Hepatocyte (in vitro differentiated cells): ENCODE measurements around the gene TPRA1. TPM values are rescaled to one million over a fixed set of nuclear protein-coding genes. Genes with fewer than 3 reads are reported as not detected.

Experiments
- DNase-seq: peaks from one replicate; pipeline ENCODE4 v3.0.0-alpha.2; 2016; ENCODE audit warnings: low spot score
- H2AFZ ChIP-seq: fragments of 200-600 bp; sonication (generic); 2 replicates; pipeline ENCODE4 v1.6.0; 2016; ENCODE audit warnings: antibody characterized with exemption, mild to moderate bottlenecking
- H3K27ac ChIP-seq: fragments of 200-600 bp; sonication (generic); 2 replicates; pipeline ENCODE4 v1.5.1; 2016; ENCODE audit warnings: mild to moderate bottlenecking
- H3K27me3 ChIP-seq: fragments of 200-600 bp; sonication (generic); 2 replicates; pipeline ENCODE4 v1.6.1; 2016
- H3K36me3 ChIP-seq: fragments of 200-600 bp; sonication (generic); replicated peaks from 2 replicates; pipeline ENCODE4 v1.5.1; 2016; ENCODE audit warnings: low read depth; ENCODE audit not compliant: insufficient read depth
- H3K4me1 ChIP-seq: fragments of 200-600 bp; sonication (generic); 2 replicates; pipeline ENCODE4 v1.5.1; 2016; ENCODE audit warnings: mild to moderate bottlenecking, moderate library complexity; ENCODE audit not compliant: insufficient read depth
- H3K4me2 ChIP-seq: fragments of 200-600 bp; sonication (generic); 2 replicates; pipeline ENCODE4 v1.6.0; 2016
- H3K4me3 ChIP-seq: fragments of 200-600 bp; sonication (generic); 2 replicates; pipeline ENCODE4 v1.5.1; 2016; ENCODE audit warnings: mild to moderate bottlenecking
- H3K79me2 ChIP-seq: fragments of 200-600 bp; sonication (generic); 2 replicates; pipeline ENCODE4 v1.6.0; 2017; ENCODE audit warnings: mild to moderate bottlenecking
- H3K9me2 ChIP-seq: fragments of 200-600 bp; sonication (generic); replicated peaks from 2 replicates; pipeline ENCODE4 v1.6.0; 2017; ENCODE audit warnings: mild to moderate bottlenecking; ENCODE audit not compliant: insufficient read depth
- H3K9me3 ChIP-seq: fragments of 200-600 bp; sonication (generic); 2 replicates; pipeline ENCODE4 v1.5.1; 2016; ENCODE audit warnings: low read depth, mild to moderate bottlenecking
- H4K20me1 ChIP-seq: fragments of 200-600 bp; sonication (generic); 2 replicates; pipeline ENCODE4 v1.6.0; 2016; ENCODE audit warnings: mild to moderate bottlenecking; ENCODE audit not compliant: insufficient read depth, poor library complexity, severe bottlenecking
- CTCF ChIP-seq: fragments of 200-600 bp; sonication (generic); IDR thresholded peaks from 2 replicates; pipeline ENCODE4 v1.5.1; 2016; ENCODE audit warnings: antibody characterized with exemption, mild to moderate bottlenecking; ENCODE audit not compliant: poor library complexity
- EZH2 ChIP-seq: fragments of 200-600 bp; sonication (generic); IDR thresholded peaks from 2 replicates; pipeline ENCODE4 v1.6.1; 2016; ENCODE audit warnings: antibody characterized with exemption, mild to moderate bottlenecking, borderline replicate concordance
- EZH2phosphoT487 ChIP-seq: fragments of 200-600 bp; sonication (generic); IDR thresholded peaks from one replicate; pipeline ENCODE4 v1.6.1; 2018; ENCODE audit warnings: antibody characterized with exemption, mild to moderate bottlenecking, low read depth, moderate library complexity; ENCODE audit not compliant: unreplicated experiment, severe bottlenecking
- WGBS: methylation state at CpG from one replicate; pipeline ENCODE4 v1.1.6; 2016; ENCODE audit warnings: low lambda C conversion rate; ENCODE audit errors: missing lambda C conversion rate; 5-methylcytosine and 5-hydroxymethylcytosine counted together
- polyA plus RNA-seq: library from polyadenylated mRNA; unstranded; fragments of >200 nt; fragmentation: Nextera tagmentation; extraction: Ambion mirVana; gene quantifications from 2 replicates; pipeline ENCODE4 v1.2.1, GENCODE V29; 2016
- total RNA-seq: library from RNA; depleted of rRNA; stranded (reverse); fragments of >200 nt; gene quantifications from 2 replicates; pipeline ENCODE4 v1.2.3, GENCODE V29; 2014

The TPRA1 gene
- total and polyA plus RNA-seq, 2 experiments from 2014 or later: 41.0 to 57.2 TPM

GRCh38 chr3:127585163-127585812 lies 5.2 kb downstream of the TPRA1 start:
- Histone ChIP-seq H3K4me1 (peaks cover 7% of the 10 kb centered on the region), H2AFZ (no peak overlapping the region), H3K27ac (no peak overlapping the region), H3K27me3 (no peaks in the 10 kb centered on the region), H3K9me2 (no peaks in the 10 kb centered on the region), H3K9me3 (no peaks in the 10 kb centered on the region), H3K79me2 (peaks cover 88% of the 10 kb centered on the region), H3K4me3 (no peak overlapping the region), H4K20me1 (peaks cover 56% of the 10 kb centered on the region), H3K36me3 (no peaks in the 10 kb centered on the region), H3K4me2 (no peak overlapping the region)
- DNase-seq: no peak
- WGBS: 42% methylated on average over 4 of the region's 4 CpGs
- TF ChIP-seq EZH2phosphoT487: no peak

GRCh38 chr3:127584734-127585133 lies 5.8 kb downstream of the TPRA1 start:
- TF ChIP-seq CTCF (no peak), EZH2 (no peak), EZH2phosphoT487 (no peak)
- no peaks in the 10 kb centered on the region for H3K9me3 ChIP-seq
- H3K27me3 ChIP-seq: no peaks in the 10 kb centered on the region
- no peak overlapping the region for H3K27ac ChIP-seq
- no peaks in the 10 kb centered on the region for H3K36me3 ChIP-seq
- H3K4me3 ChIP-seq: no peak overlapping the region
- no peak overlapping the region for H2AFZ ChIP-seq
- H3K4me2 ChIP-seq: no peak overlapping the region
- peaks cover 86% of the 10 kb centered on the region for H3K79me2 ChIP-seq
- peaks cover 60% of the 10 kb centered on the region for H4K20me1 ChIP-seq
- peaks cover 7% of the 10 kb centered on the region for H3K4me1 ChIP-seq
- H3K9me2 ChIP-seq: no peaks in the 10 kb centered on the region
- no peak for DNase-seq
- 80% methylated on average over 6 of the region's 6 CpGs for WGBS

- TF ChIP-seq CTCF: no peak
- TF ChIP-seq EZH2: no peak
- no peak for TF ChIP-seq EZH2phosphoT487
- no peaks in the 10 kb centered on the region for H3K9me2 ChIP-seq
- no peak overlapping the region for H3K4me3 ChIP-seq
- H3K4me2 ChIP-seq: no peak overlapping the region
- H3K27me3 ChIP-seq: no peaks in the 10 kb centered on the region
- peaks cover 39% of the 10 kb centered on the region for H4K20me1 ChIP-seq
- 96% methylated on average over 11 of the region's 11 CpGs for WGBS
- no peaks in the 10 kb centered on the region for H3K4me1 ChIP-seq
- no peaks in the 10 kb centered on the region for H3K9me3 ChIP-seq
- no peak for DNase-seq
- peaks cover 46% of the 10 kb centered on the region for H3K79me2 ChIP-seq
- H3K27ac ChIP-seq: no peak overlapping the region
- H2AFZ ChIP-seq: no peak overlapping the region
- no peaks in the 10 kb centered on the region for H3K36me3 ChIP-seq
Measured at GRCh38 chr3:127580327-127581060, 10.0 kb downstream of the TPRA1 start.

- no peak for TF ChIP-seq EZH2phosphoT487
- TF ChIP-seq CTCF: no peak
- TF ChIP-seq EZH2: no peak
- H3K27me3 ChIP-seq: no peaks in the 10 kb centered on the region
- H3K4me2 ChIP-seq: no peak overlapping the region
- WGBS: 98% methylated on average over 6 of the region's 6 CpGs
- peaks cover 29% of the 10 kb centered on the region for H3K79me2 ChIP-seq
- peaks cover 22% of the 10 kb centered on the region for H4K20me1 ChIP-seq
- no peaks in the 10 kb centered on the region for H3K9me3 ChIP-seq
- H3K36me3 ChIP-seq: no peaks in the 10 kb centered on the region
- no peak for DNase-seq
- no peaks in the 10 kb centered on the region for H3K9me2 ChIP-seq
- no peaks in the 10 kb centered on the region for H3K4me1 ChIP-seq
- no peak overlapping the region for H3K4me3 ChIP-seq
- no peak overlapping the region for H2AFZ ChIP-seq
- no peak overlapping the region for H3K27ac ChIP-seq
Measured at GRCh38 chr3:127578802-127579201, 11.7 kb downstream of the TPRA1 start.
